ENCODE measurements around the gene BABAM2.

The BABAM2 gene

GRCh38 chr2:28067602-28068001 lies 177.1 kb downstream of the BABAM2 start:
- Mint-ChIP-seq H3K9me3 (no peaks in the 10 kb centered on the region), H3K4me1 (no peaks in the 10 kb centered on the region), H3K27ac (peak overlapping the region; percentile 36), H3K36me3 (peaks cover 9% of the 10 kb centered on the region), H3K27me3 (no peaks in the 10 kb centered on the region), H3K4me3 (no peak overlapping the region)
- ATAC-seq (ENCODE audit: low read depth) (no peak), DNase-seq (ENCODE audit: low spot score in 2 of 2) (no peak)

- H3K27ac Mint-ChIP-seq: no peak overlapping the region
Observed at GRCh38 chr2:28068088-28068487, 177.6 kb downstream of the BABAM2 start.

GRCh38 chr2:28068527-28068926 lies 178.0 kb downstream of the BABAM2 start:
- Mint-ChIP-seq H3K4me1 (no peaks in the 10 kb centered on the region), H3K36me3 (peaks cover 8% of the 10 kb centered on the region), H3K27ac (no peak overlapping the region), H3K4me3 (no peak overlapping the region), H3K9me3 (no peaks in the 10 kb centered on the region), H3K27me3 (no peaks in the 10 kb centered on the region)
- ATAC-seq (ENCODE audit: low read depth): no peak
- DNase-seq (ENCODE audit: low spot score in 2 of 2): no peak

More at GRCh38 chr2:28068088-28068487, 177.6 kb downstream of the BABAM2 start:
- Mint-ChIP-seq H3K4me3 (no peak overlapping the region), H3K4me1 (no peaks in the 10 kb centered on the region), H3K27me3 (no peaks in the 10 kb centered on the region), H3K36me3 (peaks cover 8% of the 10 kb centered on the region), H3K9me3 (no peaks in the 10 kb centered on the region)
- DNase-seq (ENCODE audit: low spot score in 2 of 2) (no peak), ATAC-seq (ENCODE audit: low read depth) (no peak)

- Mint-ChIP-seq H3K36me3 (peaks cover 12% of the 10 kb centered on the region), H3K4me3 (no peak overlapping the region), H3K27me3 (no peaks in the 10 kb centered on the region), H3K27ac (no peak overlapping the region), H3K4me1 (no peaks in the 10 kb centered on the region), H3K9me3 (no peaks in the 10 kb centered on the region)
- DNase-seq (ENCODE audit: low spot score in 2 of 2) (no peak), ATAC-seq (ENCODE audit: low read depth) (no peak)
Observed at GRCh38 chr2:28071221-28071620, 180.7 kb downstream of the BABAM2 start.

GRCh38 chr2:28074137-28074536 lies 183.6 kb downstream of the BABAM2 start:
- Mint-ChIP-seq H3K4me1 (no peaks in the 10 kb centered on the region), H3K27ac (no peak overlapping the region), H3K36me3 (peaks cover 4% of the 10 kb centered on the region), H3K9me3 (no peaks in the 10 kb centered on the region), H3K27me3 (no peaks in the 10 kb centered on the region), H3K4me3 (no peak overlapping the region)
- ATAC-seq (ENCODE audit: low read depth): no peak
- DNase-seq (ENCODE audit: low spot score in 2 of 2): no peak

- no peak overlapping the region for H3K4me3 Mint-ChIP-seq
- DNase-seq (ENCODE audit: low spot score in 2 of 2) (no peak), ATAC-seq (ENCODE audit: low read depth) (no peak)
- peaks cover 7% of the 10 kb centered on the region for H3K36me3 Mint-ChIP-seq
- no peak overlapping the region for H3K27ac Mint-ChIP-seq
- H3K27me3 Mint-ChIP-seq: no peaks in the 10 kb centered on the region
- peaks cover 3% of the 10 kb centered on the region for H3K4me1 Mint-ChIP-seq
- no peaks in the 10 kb centered on the region for H3K9me3 Mint-ChIP-seq
Observed at GRCh38 chr2:28080911-28081310, 190.4 kb downstream of the BABAM2 start.

- H3K27ac Mint-ChIP-seq: no peak overlapping the region
- H3K36me3 Mint-ChIP-seq: peaks cover 9% of the 10 kb centered on the region
- no peak overlapping the region for H3K4me3 Mint-ChIP-seq
- ATAC-seq (ENCODE audit: low read depth): no peak
- DNase-seq (ENCODE audit: low spot score in 2 of 2): no peak
- no peaks in the 10 kb centered on the region for H3K9me3 Mint-ChIP-seq
- H3K4me1 Mint-ChIP-seq: peaks cover 3% of the 10 kb centered on the region
- H3K27me3 Mint-ChIP-seq: no peaks in the 10 kb centered on the region
Observed at GRCh38 chr2:28082131-28082530, 191.6 kb downstream of the BABAM2 start.

- DNase-seq (ENCODE audit: low spot score in 2 of 2) (no peak), ATAC-seq (ENCODE audit: low read depth) (no peak)
- peaks cover 9% of the 10 kb centered on the region for H3K36me3 Mint-ChIP-seq
- no peaks in the 10 kb centered on the region for H3K9me3 Mint-ChIP-seq
- H3K4me3 Mint-ChIP-seq: no peak overlapping the region
- H3K4me1 Mint-ChIP-seq: peaks cover 3% of the 10 kb centered on the region
- H3K27ac Mint-ChIP-seq: no peak overlapping the region
- no peaks in the 10 kb centered on the region for H3K27me3 Mint-ChIP-seq
Observed at GRCh38 chr2:28083476-28083875, 192.9 kb downstream of the BABAM2 start.

- Mint-ChIP-seq H3K4me3 (no peak overlapping the region), H3K36me3 (peaks cover 9% of the 10 kb centered on the region), H3K9me3 (no peaks in the 10 kb centered on the region), H3K27me3 (no peaks in the 10 kb centered on the region), H3K4me1 (peaks cover 3% of the 10 kb centered on the region), H3K27ac (no peak overlapping the region)
- no peak for ATAC-seq (ENCODE audit: low read depth)
- DNase-seq (ENCODE audit: low spot score in 2 of 2): no peak
Observed at GRCh38 chr2:28084564-28084963, 194.0 kb downstream of the BABAM2 start.

- Mint-ChIP-seq H3K27ac (no peak overlapping the region), H3K9me3 (no peaks in the 10 kb centered on the region), H3K4me1 (peaks cover 3% of the 10 kb centered on the region), H3K36me3 (peaks cover 9% of the 10 kb centered on the region), H3K27me3 (no peaks in the 10 kb centered on the region), H3K4me3 (no peak overlapping the region)
- DNase-seq (ENCODE audit: low spot score in 2 of 2): no peak
- ATAC-seq (ENCODE audit: low read depth): no peak
Observed at GRCh38 chr2:28085201-28085600, 194.7 kb downstream of the BABAM2 start.

- no peaks in the 10 kb centered on the region for H3K27me3 Mint-ChIP-seq
- H3K4me1 Mint-ChIP-seq: peaks cover 3% of the 10 kb centered on the region
- no peak overlapping the region for H3K4me3 Mint-ChIP-seq
- peaks cover 9% of the 10 kb centered on the region for H3K36me3 Mint-ChIP-seq
- DNase-seq (ENCODE audit: low spot score in 2 of 2): no peak
- no peaks in the 10 kb centered on the region for H3K9me3 Mint-ChIP-seq
- ATAC-seq (ENCODE audit: low read depth): no peak
- H3K27ac Mint-ChIP-seq: peak overlapping the region; percentile 21
Observed at GRCh38 chr2:28086611-28087010, 196.1 kb downstream of the BABAM2 start.

- no peak for DNase-seq (ENCODE audit: low spot score in 2 of 2)
- Mint-ChIP-seq H3K4me3 (no peak overlapping the region), H3K27ac (no peak overlapping the region), H3K9me3 (no peaks in the 10 kb centered on the region), H3K27me3 (no peaks in the 10 kb centered on the region), H3K4me1 (no peaks in the 10 kb centered on the region), H3K36me3 (peaks cover 4% of the 10 kb centered on the region)
- ATAC-seq (ENCODE audit: low read depth): no peak
Observed at GRCh38 chr2:28088970-28089369, 198.4 kb downstream of the BABAM2 start.

- ATAC-seq (ENCODE audit: low read depth): no peak
- DNase-seq (ENCODE audit: low spot score in 2 of 2): no peak
- no peaks in the 10 kb centered on the region for H3K9me3 Mint-ChIP-seq
- H3K4me1 Mint-ChIP-seq: no peaks in the 10 kb centered on the region
- no peak overlapping the region for H3K27ac Mint-ChIP-seq
- no peaks in the 10 kb centered on the region for H3K27me3 Mint-ChIP-seq
- H3K36me3 Mint-ChIP-seq: peaks cover 4% of the 10 kb centered on the region
- no peak overlapping the region for H3K4me3 Mint-ChIP-seq
Observed at GRCh38 chr2:28089486-28089885, 199.0 kb downstream of the BABAM2 start.

GRCh38 chr2:28093308-28093707 lies 202.8 kb downstream of the BABAM2 start:
- Mint-ChIP-seq H3K4me1 (no peaks in the 10 kb centered on the region), H3K36me3 (peaks cover 4% of the 10 kb centered on the region), H3K9me3 (no peaks in the 10 kb centered on the region), H3K4me3 (no peak overlapping the region), H3K27ac (no peak overlapping the region), H3K27me3 (no peaks in the 10 kb centered on the region)
- ATAC-seq (ENCODE audit: low read depth) (no peak), DNase-seq (ENCODE audit: low spot score in 2 of 2) (no peak)

- Mint-ChIP-seq H3K4me1 (no peaks in the 10 kb centered on the region), H3K27ac (no peak overlapping the region), H3K36me3 (peaks cover 4% of the 10 kb centered on the region), H3K4me3 (no peak overlapping the region), H3K27me3 (no peaks in the 10 kb centered on the region), H3K9me3 (no peaks in the 10 kb centered on the region)
- DNase-seq (ENCODE audit: low spot score in 2 of 2): no peak
- ATAC-seq (ENCODE audit: low read depth): no peak
Observed at GRCh38 chr2:28093768-28094167, 203.2 kb downstream of the BABAM2 start.

Data from memory B cell (primary cell).